GM23338 (cell line): ENCODE measurements around the gene AFP. TPM values are rescaled to one million over a fixed set of nuclear protein-coding genes. Genes with fewer than 3 reads are reported as not detected.
A peak's percentile ranks its signal among the peaks of the same experiment; 100 is the strongest.

Experiments
- ATAC-seq: fragments of 200-7000 bp; cut with Tn5 transposase; 3 replicates; pipeline ENCODE4 v1.9.1; 2020
- DNase-seq: peaks from one replicate; pipeline ENCODE4 v3.0.0-alpha.2; 2015; ENCODE audit warnings: low spot score
- H2AFZ ChIP-seq: fragments of 200-600 bp; sonication (generic); 2 replicates; pipeline ENCODE4 v1.8.0; 2016; ENCODE audit warnings: antibody characterized with exemption, mild to moderate bottlenecking, moderate library complexity
- H3F3A ChIP-seq: fragments of 200-600 bp; sonication (generic); replicated peaks from 2 replicates; pipeline ENCODE4 v1.8.0; 2017; ENCODE audit warnings: antibody characterized with exemption, mixed run types, low read depth
- H3K27ac ChIP-seq: fragments of 200-600 bp; sonication (generic); 2 replicates; pipeline ENCODE4 v1.6.1; 2016; ENCODE audit warnings: low read depth
- H3K27me3 ChIP-seq: fragments of 200-600 bp; sonication (generic); 2 replicates; pipeline ENCODE4 v1.8.0; 2016; ENCODE audit warnings: mild to moderate bottlenecking, mixed run types, moderate library complexity; ENCODE audit not compliant: insufficient read depth
- H3K36me3 ChIP-seq: fragments of 200-600 bp; sonication (generic); 2 replicates; pipeline ENCODE4 v1.8.0; 2016; ENCODE audit warnings: mild to moderate bottlenecking; ENCODE audit not compliant: insufficient read depth
- H3K4me1 ChIP-seq: fragments of 200-600 bp; sonication (generic); 2 replicates; pipeline ENCODE4 v1.8.0; 2016; ENCODE audit warnings: mild to moderate bottlenecking, moderate library complexity; ENCODE audit not compliant: insufficient read depth
- H3K4me2 ChIP-seq: fragments of 200-600 bp; sonication (generic); 2 replicates; pipeline ENCODE4 v1.7.1; 2017; ENCODE audit warnings: mixed run types
- H3K4me3 ChIP-seq: fragments of 200-600 bp; sonication (generic); 2 replicates; pipeline ENCODE4 v1.6.1; 2016; ENCODE audit warnings: mixed run types
- H3K79me2 ChIP-seq: fragments of 200-600 bp; sonication (generic); replicated peaks from 2 replicates; pipeline ENCODE4 v1.8.0; 2017; ENCODE audit warnings: mild to moderate bottlenecking; ENCODE audit not compliant: insufficient read depth
- H3K9me2 ChIP-seq: fragments of 200-600 bp; sonication (generic); 2 replicates; pipeline ENCODE4 v1.8.0; 2017; ENCODE audit not compliant: insufficient read depth
- H4K20me1 ChIP-seq: fragments of 200-600 bp; sonication (generic); replicated peaks from 2 replicates; pipeline ENCODE4 v1.8.0; 2017; ENCODE audit warnings: mild to moderate bottlenecking; ENCODE audit not compliant: insufficient read depth
- H3K27ac Mint-ChIP-seq: 2 replicates; pipeline ENCODE4 v1.8.0; 2020; ENCODE audit warnings: inconsistent platforms, mild to moderate bottlenecking, moderate library complexity, mixed read lengths
- H3K27me3 Mint-ChIP-seq: 3 replicates; pipeline ENCODE4 v1.8.0; 2022; ENCODE audit warnings: low read depth, mild to moderate bottlenecking, moderate library complexity, mixed read lengths, inconsistent platforms; ENCODE audit not compliant: insufficient read depth, poor library complexity
- H3K36me3 Mint-ChIP-seq: 3 replicates; pipeline ENCODE4 v1.8.0; 2021; ENCODE audit warnings: low read depth, mild to moderate bottlenecking, inconsistent platforms, moderate library complexity, mixed read lengths
- H3K4me1 Mint-ChIP-seq: 3 replicates; pipeline ENCODE4 v1.8.0; 2020; ENCODE audit warnings: mild to moderate bottlenecking, inconsistent platforms, mixed read lengths
- H3K4me3 Mint-ChIP-seq: 3 replicates; pipeline ENCODE4 v1.8.0; 2021; ENCODE audit warnings: moderate library complexity, mild to moderate bottlenecking, inconsistent platforms, mixed read lengths
- H3K9me3 Mint-ChIP-seq: 3 replicates; pipeline ENCODE4 v1.8.0; 2020; ENCODE audit warnings: moderate library complexity, mild to moderate bottlenecking, inconsistent platforms, mixed read lengths
- CTCF ChIP-seq, 2 experiments: fragments of 200-600 bp in 1 of 2; sonication (generic) in 1 of 2; conservative IDR thresholded peaks; 2 replicates each; pipeline versions ENCODE4 v1.5.1 to v1.6.1; 2016 to 2017; ENCODE audit warnings: antibody characterized with exemption in 2 of 2, low read depth in 2 of 2, mild to moderate bottlenecking in 2 of 2, moderate library complexity in 1 of 2
- ETS1 ChIP-seq: IDR thresholded peaks from 2 replicates; pipeline ENCODE4 v1.6.1; 2016; ENCODE audit warnings: antibody characterized with exemption
- EZH2phosphoT487 ChIP-seq: fragments of 200-600 bp; sonication (generic); IDR thresholded peaks from one replicate; pipeline ENCODE4 v1.8.1; 2018; ENCODE audit warnings: antibody characterized with exemption; ENCODE audit not compliant: unreplicated experiment
- JUNB ChIP-seq: IDR thresholded peaks from one replicate; pipeline ENCODE4 v1.6.1; 2016; ENCODE audit warnings: antibody characterized with exemption; ENCODE audit not compliant: unreplicated experiment
- POLR2AphosphoS5 ChIP-seq: IDR thresholded peaks from 2 replicates; pipeline ENCODE4 v1.6.1; 2016; ENCODE audit warnings: antibody characterized with exemption, low read depth
- REST ChIP-seq: IDR thresholded peaks from one replicate; pipeline ENCODE4 v1.6.1; 2018; ENCODE audit warnings: antibody characterized with exemption; ENCODE audit not compliant: unreplicated experiment
- STAT1 ChIP-seq: IDR thresholded peaks from one replicate; pipeline ENCODE4 v1.6.1; 2016; ENCODE audit warnings: antibody characterized with exemption; ENCODE audit not compliant: unreplicated experiment
- ZNF114 ChIP-seq: fragments of 250-450 bp; sonication (Bioruptor Pico); IDR thresholded peaks from 2 replicates; pipeline ENCODE4 v1.5.0; 2020; ENCODE audit warnings: mild to moderate bottlenecking, moderate library complexity
- ZNF331 ChIP-seq: fragments of 250-450 bp; sonication (Bioruptor Pico); IDR thresholded peaks from 2 replicates; pipeline ENCODE4 v1.5.0; 2020; ENCODE audit warnings: low read depth, mild to moderate bottlenecking, moderate library complexity
- ZNF462 ChIP-seq: fragments of 250-450 bp; sonication (Bioruptor Pico); IDR thresholded peaks from 2 replicates; pipeline ENCODE4 v1.5.0; 2020; ENCODE audit warnings: mild to moderate bottlenecking, moderate library complexity
- polyA plus RNA-seq: library from polyadenylated mRNA; unstranded; fragments of >200 nt; fragmentation: Nextera tagmentation; extraction: Ambion mirVana; gene quantifications from 2 replicates; pipeline ENCODE4 v1.2.1, GENCODE V29; 2016
- total RNA-seq: library from RNA; depleted of rRNA; stranded (reverse); fragments of >200 nt; shearing (Covaris generic); gene quantifications from 2 replicates; pipeline ENCODE4 v1.2.3, GENCODE V29; 2014

Gene AFP
- total and polyA plus RNA-seq, 2 experiments from 2014 or later = 4.0 to 17.3 TPM

GRCh38 chr4:73401412-73401811 lies 34.6 kb upstream of the AFP start:
- Histone ChIP-seq H2AFZ (no peak overlapping the region), H3F3A (no peaks in the 10 kb centered on the region), H3K4me1 (0 out of 2 replicates have a peak, but pooled peaks cover 7% of the 10 kb centered on the region), H4K20me1 (no peaks in the 10 kb centered on the region), H3K9me2 (no peaks in the 10 kb centered on the region), H3K4me3 (no peak overlapping the region), H3K4me2 (no peak overlapping the region), H3K27me3 (no peaks in the 10 kb centered on the region), H3K36me3 (no peaks in the 10 kb centered on the region), H3K27ac (no peak overlapping the region), H3K79me2 (no peaks in the 10 kb centered on the region)
- H3K9me3 Mint-ChIP-seq = no peaks in the 10 kb centered on the region
- no peaks in the 10 kb centered on the region for H3K27me3 Mint-ChIP-seq
- no peaks in the 10 kb centered on the region for H3K36me3 Mint-ChIP-seq
- DNase-seq = no peak
- H3K4me1 Mint-ChIP-seq = peaks cover 3% of the 10 kb centered on the region; the same call in 2 of the 3 replicates
- no peak for ATAC-seq
- H3K4me3 Mint-ChIP-seq = no peak overlapping the region
- 0 out of 2 replicates have a peak overlapping the region, but pooled peaks have one; percentile 8 for H3K27ac Mint-ChIP-seq
- TF ChIP-seq JUNB (no peak), POLR2AphosphoS5 (no peak), CTCF (conservative IDR thresholded peaks at IDR 0.05; ENCODE audit: low read depth in 2 of 2) (no peak), ZNF331 (no peak)

GRCh38 chr4:73404042-73404441 lies 32.0 kb upstream of the AFP start, which contains the start of gene ALB:
TSS of gene ALB (plus strand) at chr4:73404287. CDS start at chr4:73404328, 41 bp downstream.
- no peak for DNase-seq
- Histone ChIP-seq H3K79me2 (no peaks in the 10 kb centered on the region), H3F3A (no peaks in the 10 kb centered on the region), H3K9me2 (no peaks in the 10 kb centered on the region), H3K4me3 (no peak within 1 kb of the TSS), H4K20me1 (no peaks in the 10 kb centered on the region), H3K27ac (no peak within 1 kb of the TSS), H2AFZ (no peak within 1 kb of the TSS), H3K4me2 (no peak within 1 kb of the TSS), H3K36me3 (no peaks in the 10 kb centered on the region), H3K4me1 (peaks cover 16% of the 10 kb centered on the region), H3K27me3 (no peaks in the 10 kb centered on the region)
- Mint-ChIP-seq H3K4me1 (peaks cover 7% of the 10 kb centered on the region; the same call in 2 of the 3 replicates), H3K27me3 (no peaks in the 10 kb centered on the region), H3K36me3 (no peaks in the 10 kb centered on the region), H3K4me3 (no peak within 1 kb of the TSS), H3K27ac (no peak within 1 kb of the TSS), H3K9me3 (no peaks in the 10 kb centered on the region)
- ATAC-seq = no peak
- TF ChIP-seq STAT1 (no peak), ZNF462 (CRISPR knock-in tag) (no peak), ETS1 (no peak), ZNF331 (no peak), REST (no peak), POLR2AphosphoS5 (no peak), EZH2phosphoT487 (no peak), ZNF114 (no peak)
